NCI-H82 treated with DMSO at 0.1 percent for 48 hours (cell line): ENCODE results near the gene VAPB.

Experiments
- DNase-seq: peaks from one replicate; lab custom pipeline; 2025; ENCODE audit not compliant: unreplicated experiment; lab: John Stamatoyannopoulos, UW

The VAPB gene

DNA sequence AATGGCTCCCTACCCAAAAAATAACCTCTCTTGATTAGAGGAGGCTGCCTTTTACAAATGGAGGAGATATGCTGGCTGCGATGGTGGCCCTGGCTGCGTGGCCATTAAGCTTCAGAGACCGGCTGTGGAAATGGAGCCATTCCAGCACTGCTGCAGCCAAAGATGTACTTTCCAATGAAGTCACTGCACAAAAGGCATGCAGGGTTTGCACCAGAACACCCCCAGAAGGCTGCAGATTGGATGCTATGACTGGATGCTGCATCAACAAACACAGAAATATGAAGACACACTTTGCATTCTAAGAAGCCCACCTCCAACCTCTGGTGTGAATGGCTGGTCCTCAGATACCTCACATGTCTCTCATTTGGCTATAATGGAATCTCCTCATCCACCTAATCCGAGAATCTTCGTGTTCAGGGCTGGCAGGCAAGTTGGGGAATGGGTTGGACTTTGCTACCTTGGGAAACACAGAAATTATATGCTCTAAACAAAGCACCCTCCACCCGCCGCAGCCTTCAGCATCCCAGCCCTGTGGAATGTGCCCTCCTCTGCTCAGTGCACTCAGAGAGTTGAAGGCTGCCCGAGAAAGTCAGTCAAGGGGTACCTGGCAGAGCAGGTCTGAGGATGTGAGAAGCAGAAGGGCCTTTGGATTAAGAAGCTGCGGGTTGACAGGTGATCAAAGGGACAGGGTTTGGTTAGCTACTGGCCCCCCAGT is 90.9 kb downstream of the VAPB start:
- no peak for DNase-seq

DNA sequence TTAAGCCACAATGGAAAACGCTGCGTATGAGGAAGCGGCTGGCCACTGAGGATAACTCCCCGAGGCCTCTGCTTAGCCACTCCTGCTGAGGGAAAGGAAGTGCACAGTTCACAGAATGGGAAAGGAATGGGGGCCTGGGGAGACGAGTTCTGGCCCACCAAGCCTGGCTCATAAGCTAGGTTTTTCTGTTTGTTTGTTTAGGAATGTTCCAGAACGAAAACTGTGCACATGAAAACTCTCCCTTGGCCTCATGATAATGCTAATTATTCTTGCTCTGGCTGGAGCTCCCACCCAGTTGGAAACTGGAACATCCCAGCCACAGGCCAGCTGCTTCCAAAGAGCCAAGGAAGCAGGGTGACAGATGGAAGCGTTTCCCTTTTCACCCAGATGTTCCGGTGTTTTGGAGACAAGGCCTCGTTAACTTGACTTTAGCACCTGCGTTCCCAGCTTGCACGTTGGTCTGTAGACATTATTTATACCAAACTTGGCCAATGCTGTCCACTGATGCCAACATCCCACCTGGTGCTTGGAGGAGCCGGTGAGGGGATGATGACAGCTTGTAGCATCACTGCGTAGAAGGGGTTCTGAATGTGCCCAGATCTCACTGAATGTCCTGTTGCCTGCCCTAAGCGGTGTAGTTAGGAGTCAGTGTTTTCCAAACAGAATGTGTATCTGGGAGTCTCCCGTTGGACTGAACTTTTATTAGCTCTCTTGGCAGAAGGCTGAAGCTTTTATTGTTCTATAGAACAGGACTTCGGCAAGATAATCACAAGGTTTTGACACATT is 91.7 kb downstream of the VAPB start:
- no peak for DNase-seq

DNA sequence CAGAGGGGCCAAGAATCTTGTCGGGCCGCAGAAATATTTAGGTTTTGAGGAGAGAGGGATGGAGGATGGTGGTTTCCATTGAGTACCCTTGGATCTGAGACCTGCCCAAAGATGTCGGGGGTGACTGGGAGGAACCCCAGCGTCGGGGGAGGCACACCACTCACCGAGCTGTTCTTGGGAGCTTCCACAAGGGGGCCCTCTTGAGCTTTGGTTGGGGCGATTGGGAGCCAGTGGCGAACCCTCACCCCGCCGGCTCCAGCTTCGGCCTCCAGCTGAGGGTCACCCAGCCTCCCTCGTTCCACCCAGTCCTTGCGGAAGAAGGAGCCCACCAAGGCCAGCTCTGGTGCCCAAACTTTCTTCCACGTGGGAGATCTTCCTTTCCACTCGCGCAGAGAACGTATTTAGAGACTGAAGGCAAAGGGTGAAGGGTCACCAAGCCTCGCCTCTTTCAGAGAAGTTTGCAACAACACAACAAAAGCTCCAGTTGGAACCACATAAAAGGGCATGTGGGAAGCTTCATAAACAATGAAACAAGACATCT is 92.5 kb downstream of the VAPB start:
- no peak for DNase-seq

DNA sequence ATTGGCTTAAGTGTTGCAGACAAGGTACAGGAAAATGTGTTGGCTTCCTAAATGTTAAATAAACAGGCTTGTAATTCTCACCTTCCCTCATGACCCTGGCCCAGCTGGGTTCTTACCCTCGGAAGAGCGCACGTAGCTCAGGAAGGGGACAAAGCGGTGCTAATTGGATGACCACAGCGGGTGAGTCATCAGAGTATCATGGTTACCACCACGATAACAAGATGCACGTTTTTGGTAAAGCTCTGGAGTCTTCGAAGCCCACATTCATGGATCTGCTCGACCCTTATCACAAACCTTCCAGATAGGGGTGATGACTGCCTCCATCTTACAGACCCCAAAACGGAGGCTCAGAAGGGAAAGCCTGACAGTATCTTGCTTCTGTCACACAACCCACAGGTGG is 93.4 kb downstream of the VAPB start:
- DNase-seq = no peak

DNA sequence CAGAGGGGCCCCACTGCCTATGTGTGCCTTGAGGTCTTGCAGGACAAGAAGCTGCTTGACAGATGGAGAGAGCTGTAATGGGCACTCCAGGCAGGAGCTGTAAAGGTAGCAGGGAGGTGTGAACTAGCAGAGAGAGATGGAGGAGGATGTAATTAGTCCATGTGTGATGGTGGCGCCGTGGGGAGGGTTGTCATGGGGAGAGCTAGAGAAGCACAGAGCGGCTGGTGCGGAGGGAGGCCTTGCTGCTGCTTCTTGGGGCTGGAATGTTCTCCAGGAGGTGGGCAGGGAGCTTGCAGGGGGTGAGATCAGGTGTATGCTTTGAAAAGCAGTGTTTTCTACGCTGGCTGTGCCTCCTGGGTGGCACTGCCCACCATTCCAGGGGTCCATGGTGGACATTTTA is 94.0 kb downstream of the VAPB start:
- no peak for DNase-seq

DNA sequence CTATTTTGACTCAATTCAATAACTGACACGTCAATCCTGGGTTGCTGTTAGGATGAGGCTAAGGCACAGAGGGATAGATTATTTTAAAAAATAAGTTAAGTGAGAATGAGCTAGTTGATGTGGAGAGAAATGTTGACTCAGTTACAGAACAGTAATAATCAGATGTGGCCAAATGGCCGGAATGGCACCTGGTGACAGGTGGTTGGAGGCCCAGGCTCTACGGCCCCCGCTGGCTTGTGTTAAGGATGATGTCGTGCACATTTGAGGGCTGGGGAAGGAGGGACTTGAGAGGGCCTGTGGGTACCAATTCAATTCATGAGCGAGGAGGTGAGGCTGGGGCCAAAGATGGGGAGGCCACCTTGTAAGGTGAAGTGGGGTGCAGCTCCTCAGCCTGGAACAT is 94.4 kb downstream of the VAPB start:
- DNase-seq = no peak

DNA sequence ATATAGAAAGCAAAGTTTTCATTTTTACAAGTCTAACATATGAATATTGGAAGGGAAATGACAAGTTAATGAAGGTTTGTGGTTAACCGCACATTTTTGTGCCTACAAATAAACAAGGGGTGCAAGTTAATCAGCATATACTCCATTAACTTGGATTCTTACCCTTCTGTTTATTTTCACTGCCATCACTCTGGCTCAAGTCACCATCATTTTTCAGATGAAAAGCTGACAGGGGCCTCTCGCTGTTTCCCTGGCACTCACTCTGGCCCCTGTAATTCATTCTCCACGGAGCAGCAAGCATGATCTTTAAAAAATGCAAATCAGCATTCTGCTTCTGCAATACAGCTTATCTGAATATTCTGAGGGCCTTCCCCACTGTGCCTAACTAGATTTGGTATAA is 96.4 kb downstream of the VAPB start:
- DNase-seq = no peak

DNA sequence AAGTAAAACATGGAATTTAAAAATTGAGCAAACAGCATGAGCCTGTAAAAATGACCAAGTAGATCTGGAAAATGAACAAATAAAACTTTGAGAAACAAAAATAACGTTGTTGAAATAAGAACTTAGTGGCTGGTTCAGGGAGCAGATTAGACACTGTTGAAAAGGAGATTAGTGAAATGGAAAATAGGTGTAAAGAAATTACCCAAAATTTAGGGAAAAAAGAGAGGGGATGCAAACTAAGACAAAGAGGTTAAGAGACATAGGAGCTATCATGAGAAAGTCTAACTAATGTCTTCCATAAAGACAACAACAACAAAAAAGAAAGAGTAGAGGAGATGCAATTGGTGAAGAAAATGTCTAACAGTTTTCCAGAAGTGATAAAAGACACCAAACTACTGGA is 97.2 kb downstream of the VAPB start:
- no peak for DNase-seq

DNA sequence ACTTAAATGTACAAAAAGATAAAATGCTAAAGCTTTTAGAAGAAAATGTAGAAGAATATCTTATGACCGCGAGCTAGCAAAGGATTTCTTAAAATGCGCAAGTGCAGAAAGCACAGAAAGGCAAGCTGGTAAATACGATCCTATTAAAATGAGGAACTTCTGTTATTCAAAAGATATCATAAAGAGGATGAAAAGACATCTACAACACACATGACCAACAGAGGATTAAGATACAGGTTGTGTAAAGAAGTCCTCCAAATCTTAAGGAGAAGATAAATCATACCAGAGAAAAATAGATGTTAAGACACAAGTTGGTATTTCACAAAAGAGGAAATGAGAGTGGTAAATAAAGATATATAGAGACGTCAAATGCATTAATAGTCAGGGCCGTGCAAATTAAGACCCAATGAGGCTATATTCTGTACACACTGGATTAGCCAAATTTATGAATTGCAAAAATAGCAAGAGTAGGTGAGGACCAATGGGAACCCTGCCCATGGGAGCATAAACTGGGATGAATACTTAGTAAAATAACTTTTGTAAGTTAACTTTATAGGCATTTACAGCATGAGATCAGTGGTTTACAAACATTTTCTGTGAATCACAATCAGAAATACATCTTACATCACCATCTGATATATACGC is 103.2 kb downstream of the VAPB start:
- DNase-seq = no peak

DNA sequence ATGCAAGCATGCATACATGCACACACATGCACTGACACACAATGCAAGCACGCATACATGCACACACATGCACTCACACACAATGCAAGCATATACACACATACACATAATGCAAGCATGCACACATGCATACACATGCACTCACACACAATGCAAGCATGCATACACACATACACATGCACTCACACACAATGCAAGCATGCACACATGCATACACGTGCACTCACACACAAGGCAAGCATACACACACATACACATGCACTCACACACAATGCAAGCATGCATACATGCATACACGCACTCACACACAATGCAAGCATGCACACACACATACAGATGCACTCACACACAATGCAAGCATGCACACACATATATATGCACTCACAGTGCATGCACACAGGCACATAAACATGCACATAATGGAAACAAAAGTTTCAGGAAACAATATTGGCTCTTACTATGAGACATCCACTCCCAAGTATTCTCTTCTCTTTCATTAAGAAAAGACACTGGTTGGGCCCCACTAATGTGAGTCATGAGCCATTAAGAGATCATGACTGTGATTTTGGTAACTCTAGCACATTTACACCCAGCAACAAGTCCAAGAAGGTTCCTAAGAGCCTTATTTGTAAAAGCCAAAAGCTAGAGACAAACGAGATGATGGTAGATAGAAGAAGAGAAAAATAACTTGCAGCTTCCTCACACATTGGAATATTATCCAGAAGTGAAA is 103.9 kb downstream of the VAPB start:
- DNase-seq = no peak

DNA sequence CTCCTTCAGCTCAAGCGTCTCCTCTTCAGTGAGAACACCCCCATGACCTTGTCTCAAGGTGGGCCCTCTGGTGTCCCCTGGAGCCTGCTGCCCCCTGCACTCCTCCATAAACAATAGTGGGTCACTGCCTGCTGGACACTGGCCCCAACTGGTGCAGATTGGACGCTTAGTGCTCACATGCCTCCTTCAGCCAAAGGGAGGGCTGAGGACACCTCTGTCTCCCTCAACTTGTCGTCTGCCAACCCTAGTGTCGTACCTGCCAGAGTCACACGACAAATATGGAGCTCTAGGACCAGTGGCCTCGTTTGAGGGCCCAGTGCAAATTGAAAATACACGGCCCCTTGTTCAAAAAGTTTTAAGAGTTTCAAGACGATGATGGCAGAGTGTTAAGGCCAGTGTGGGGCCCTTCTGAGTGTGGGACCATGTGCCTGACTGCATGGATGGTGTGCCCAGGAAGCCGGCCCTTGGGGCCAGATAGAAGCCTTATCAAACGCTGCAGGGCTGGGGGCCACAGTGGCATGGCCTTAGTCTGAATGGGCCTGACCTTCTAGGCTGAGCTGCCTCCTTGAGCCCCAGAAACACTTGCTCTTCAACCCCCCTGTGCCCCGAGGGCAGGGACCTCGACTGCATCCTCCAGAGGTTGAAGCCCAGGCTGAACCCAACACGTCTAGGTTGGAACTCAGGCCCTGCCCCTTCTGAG is 106.0 kb downstream of the VAPB start:
- no peak for DNase-seq

DNA sequence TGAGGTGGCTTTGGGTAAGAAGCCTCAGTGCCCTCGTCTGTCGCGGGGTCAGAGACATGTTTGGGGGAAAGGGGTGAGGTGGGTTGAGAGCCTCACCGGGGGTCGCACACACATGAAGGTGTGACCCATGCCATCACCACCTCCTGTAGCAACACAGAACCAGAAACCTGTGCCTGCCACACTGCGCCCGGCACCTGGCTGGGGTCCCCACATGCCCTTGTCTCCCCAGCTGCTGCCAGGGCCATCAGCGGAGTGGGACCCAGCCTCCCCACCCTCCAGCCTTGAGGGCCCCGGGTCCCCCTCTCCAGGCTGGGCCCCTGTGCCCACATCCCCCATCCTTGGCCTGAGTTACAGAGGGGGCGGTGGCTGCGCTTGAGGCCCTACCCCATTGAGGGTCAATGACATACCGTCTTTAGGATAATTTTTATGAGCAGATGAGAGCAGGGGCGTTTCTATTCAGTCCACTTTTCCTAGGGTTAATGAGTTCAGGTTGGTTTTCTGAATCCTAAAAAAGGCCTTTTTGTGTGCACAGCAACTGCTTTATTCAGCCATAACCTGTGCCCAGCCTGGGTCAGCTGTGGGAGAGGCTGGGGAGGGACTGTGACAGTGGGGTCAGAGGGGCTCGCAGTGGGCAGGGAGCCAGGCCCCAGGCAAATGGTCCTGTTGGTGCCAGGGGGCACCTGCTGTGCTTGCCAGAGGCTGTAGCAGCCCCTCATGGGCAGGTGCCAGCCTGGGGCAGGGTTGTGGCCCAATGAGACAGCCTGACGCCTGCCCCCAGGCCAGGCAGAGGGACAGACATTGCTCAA is 106.8 kb downstream of the VAPB start:
- DNase-seq = no peak

DNA sequence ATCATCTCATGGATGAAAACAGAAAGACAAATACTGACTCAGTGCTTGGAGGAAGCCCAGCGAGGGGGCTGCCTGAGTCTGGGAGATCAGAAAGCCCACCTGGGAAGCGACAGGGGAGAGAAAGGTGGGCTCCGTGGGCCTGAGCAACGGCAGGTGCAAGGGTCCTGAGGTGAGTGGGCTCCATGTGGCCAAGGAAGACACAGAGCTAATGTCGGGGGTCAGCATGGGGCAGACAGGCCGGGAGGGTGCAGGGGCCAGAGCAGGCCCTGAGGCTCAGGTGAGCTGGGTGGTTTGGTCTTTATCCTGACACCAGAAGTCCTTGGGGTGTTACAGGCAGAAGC is 107.4 kb downstream of the VAPB start:
- DNase-seq = no peak

DNA sequence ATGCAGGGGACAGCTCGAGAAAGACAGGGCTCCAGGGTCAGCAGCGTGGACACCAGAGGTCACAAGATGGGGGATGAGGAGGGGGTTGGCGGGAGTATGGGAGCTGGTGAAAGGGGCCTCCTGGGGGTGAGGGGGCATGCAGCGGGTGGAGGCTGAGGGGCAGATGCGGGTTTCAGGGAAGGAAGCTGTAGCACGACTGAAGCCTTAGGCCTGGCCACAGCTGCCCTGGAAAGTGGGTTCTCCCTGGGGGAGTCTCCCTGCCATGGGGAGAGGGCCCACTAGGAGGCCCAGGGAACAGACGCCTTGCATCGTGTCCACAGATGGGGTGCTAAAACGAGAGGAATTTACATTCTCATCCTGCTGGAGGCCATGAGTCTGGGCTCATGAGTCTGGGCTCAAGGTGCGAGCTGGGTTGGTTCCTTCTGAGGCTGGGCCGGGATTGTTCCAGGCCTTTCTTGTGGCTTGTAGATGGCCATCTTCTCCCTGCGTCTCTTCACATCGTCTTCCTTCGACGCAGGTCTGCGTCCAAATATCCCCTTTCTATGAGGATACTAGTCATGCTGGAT is 108.1 kb downstream of the VAPB start:
- DNase-seq = no peak

DNA sequence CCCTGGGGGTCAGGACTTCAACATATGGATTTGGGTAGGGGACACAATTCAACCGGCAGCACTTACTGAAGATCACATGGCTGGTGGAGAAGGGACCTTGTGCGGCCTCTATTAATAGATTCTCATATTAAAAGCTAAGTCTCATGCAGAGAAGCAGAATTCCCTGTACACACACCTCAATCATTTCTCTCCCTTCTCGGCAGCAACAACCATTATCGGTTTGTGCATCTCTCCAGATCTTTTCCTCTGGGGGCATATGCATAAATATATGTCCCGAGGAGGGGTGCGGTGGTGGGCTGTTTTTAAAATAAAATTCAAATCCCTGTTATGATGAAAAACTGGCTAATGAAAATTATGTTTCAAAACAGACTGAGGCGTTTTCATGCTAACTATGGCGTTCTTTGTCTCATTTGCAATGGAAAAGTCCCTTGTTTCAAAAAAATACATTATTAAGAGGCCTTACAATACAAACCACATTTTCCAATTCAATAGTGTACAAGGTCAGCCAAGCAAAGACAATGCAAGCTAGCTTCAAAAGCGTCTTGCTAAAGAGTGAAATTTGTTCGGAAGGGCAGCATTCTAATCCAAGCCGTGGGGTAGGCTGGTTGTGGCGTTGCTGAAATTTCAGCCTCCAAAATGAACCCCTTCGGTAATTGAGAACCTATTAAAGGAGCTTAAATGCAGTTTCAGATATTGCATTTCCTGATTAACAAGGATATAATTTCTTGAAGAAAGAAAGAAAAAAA is 108.9 kb downstream of the VAPB start:
- no peak for DNase-seq

DNA sequence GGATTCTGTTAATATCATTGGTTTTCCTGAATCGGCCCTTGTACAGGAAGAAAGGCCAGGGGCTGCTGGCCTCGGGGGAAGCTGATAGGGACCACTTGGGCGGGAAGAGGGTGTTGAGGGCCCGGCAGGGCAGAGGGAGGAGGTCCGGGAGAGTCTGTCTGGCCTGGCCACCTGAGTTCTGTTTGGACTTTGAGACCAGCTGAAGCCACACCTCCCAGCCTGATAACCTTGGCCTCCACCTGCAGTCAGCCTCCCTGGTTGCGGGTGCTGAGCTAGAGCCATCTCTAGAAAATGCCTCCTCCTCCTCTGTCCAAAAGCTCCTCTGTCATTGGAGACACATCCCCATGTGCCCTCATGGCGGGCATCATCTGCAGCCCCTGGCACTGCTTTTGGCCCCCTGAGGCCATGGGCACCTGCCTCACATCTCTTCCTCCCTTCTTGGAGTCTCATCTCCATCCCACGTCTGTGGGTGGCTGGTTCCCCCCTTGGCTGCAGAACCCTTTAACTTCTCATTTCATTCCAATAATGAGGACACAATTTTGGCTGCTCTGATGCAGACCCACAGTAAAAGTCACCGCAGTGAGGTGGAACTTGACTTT is 109.5 kb downstream of the VAPB start:
- no peak for DNase-seq

DNA sequence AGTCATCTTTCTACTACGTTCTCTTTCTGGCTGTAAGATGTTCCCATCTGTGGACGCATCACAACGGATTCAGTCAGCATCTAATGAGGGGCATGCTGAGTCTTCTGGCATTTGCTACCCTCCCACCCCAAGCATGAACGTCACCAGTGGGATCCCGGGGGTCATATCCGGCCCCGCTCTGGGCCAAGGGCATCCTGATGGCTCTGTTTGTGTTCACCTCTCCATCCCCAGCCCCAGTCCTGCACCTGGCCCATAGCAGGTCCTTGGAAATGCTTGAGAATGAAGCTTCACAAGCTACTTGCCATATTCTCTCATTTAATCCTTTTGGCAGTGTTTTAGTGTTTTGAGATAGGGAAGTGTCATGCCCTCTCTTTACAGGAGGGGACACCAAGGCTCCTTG is 111.2 kb downstream of the VAPB start:
- DNase-seq = no peak
